ENCODE results near the gene WDR77.

- TF ChIP-seq POLR2A (IDR thresholded peaks at IDR 0.05; ENCODE audit: borderline replicate concordance, extremely low read depth, insufficient read depth, insufficient read length) (no peak), EZH2 (IDR thresholded peaks at IDR 0.05) (no peak), POLR2AphosphoS5 (IDR thresholded peaks at IDR 0.05; ENCODE audit: low read depth, low read length) (no peak), EGR1 (IDR thresholded peaks at IDR 0.05; ENCODE audit: low read depth) (no peak), SIN3A (IDR thresholded peaks at IDR 0.05; ENCODE audit: low read depth) (no peak), ZFX (IDR thresholded peaks at IDR 0.05) (no peak), EZH2phosphoT487 (IDR thresholded peaks at IDR 0.05; ENCODE audit: borderline replicate concordance) (no peak)
- TF ChIP-seq, protein P1, sequence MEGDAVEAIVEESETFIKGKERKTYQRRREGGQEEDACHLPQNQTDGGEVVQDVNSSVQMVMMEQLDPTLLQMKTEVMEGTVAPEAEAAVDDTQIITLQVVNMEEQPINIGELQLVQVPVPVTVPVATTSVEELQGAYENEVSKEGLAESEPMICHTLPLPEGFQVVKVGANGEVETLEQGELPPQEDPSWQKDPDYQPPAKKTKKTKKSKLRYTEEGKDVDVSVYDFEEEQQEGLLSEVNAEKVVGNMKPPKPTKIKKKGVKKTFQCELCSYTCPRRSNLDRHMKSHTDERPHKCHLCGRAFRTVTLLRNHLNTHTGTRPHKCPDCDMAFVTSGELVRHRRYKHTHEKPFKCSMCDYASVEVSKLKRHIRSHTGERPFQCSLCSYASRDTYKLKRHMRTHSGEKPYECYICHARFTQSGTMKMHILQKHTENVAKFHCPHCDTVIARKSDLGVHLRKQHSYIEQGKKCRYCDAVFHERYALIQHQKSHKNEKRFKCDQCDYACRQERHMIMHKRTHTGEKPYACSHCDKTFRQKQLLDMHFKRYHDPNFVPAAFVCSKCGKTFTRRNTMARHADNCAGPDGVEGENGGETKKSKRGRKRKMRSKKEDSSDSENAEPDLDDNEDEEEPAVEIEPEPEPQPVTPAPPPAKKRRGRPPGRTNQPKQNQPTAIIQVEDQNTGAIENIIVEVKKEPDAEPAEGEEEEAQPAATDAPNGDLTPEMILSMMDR (IDR thresholded peaks at IDR 0.05 in 2 of 3, conservative IDR thresholded peaks at IDR 0.05 in 1 of 3; ENCODE audit: borderline replicate concordance in 1 of 3, insufficient read depth in 1 of 3, low read depth in 2 of 3, low read length in 2 of 3) = no peak
- TF ChIP-seq, protein P2, sequence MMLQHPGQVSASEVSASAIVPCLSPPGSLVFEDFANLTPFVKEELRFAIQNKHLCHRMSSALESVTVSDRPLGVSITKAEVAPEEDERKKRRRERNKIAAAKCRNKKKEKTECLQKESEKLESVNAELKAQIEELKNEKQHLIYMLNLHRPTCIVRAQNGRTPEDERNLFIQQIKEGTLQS (IDR thresholded peaks at IDR 0.05) = no peak
- TF ChIP-seq, protein P3, sequence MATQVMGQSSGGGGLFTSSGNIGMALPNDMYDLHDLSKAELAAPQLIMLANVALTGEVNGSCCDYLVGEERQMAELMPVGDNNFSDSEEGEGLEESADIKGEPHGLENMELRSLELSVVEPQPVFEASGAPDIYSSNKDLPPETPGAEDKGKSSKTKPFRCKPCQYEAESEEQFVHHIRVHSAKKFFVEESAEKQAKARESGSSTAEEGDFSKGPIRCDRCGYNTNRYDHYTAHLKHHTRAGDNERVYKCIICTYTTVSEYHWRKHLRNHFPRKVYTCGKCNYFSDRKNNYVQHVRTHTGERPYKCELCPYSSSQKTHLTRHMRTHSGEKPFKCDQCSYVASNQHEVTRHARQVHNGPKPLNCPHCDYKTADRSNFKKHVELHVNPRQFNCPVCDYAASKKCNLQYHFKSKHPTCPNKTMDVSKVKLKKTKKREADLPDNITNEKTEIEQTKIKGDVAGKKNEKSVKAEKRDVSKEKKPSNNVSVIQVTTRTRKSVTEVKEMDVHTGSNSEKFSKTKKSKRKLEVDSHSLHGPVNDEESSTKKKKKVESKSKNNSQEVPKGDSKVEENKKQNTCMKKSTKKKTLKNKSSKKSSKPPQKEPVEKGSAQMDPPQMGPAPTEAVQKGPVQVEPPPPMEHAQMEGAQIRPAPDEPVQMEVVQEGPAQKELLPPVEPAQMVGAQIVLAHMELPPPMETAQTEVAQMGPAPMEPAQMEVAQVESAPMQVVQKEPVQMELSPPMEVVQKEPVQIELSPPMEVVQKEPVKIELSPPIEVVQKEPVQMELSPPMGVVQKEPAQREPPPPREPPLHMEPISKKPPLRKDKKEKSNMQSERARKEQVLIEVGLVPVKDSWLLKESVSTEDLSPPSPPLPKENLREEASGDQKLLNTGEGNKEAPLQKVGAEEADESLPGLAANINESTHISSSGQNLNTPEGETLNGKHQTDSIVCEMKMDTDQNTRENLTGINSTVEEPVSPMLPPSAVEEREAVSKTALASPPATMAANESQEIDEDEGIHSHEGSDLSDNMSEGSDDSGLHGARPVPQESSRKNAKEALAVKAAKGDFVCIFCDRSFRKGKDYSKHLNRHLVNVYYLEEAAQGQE (IDR thresholded peaks at IDR 0.05; ENCODE audit: low read depth) = no peak
These were observed 35.5 kb upstream of the WDR77 start for GRCh38 chr1:111484391-111485026.
